Measurements from ENCODE around the gene FAM98C. TPM values are rescaled to one million over a fixed set of nuclear protein-coding genes. Genes with fewer than 3 reads are reported as not detected.
"Not testable (repeated sequence)": the region's sequence is repeated elsewhere in the genome, so short reads cannot be mapped to it uniquely, and the experiment has no call there.

The FAM98C gene
- total RNA-seq, 2 experiments from 2014 or later = 19.6 to 24.8 TPM

- H3K27ac Mint-ChIP-seq = peak within 1 kb of the TSS; percentile 90
- CTCF ChIA-PET = interaction anchor here (0.5 to 4.6 kb wide), 6 partner anchors 15 to 906 kb away, joined by 3 to 23 read pairs (median 3); partner anchors contain the start of gene FAM98C
- peak; percentile 27 for ATAC-seq
- peaks cover 33% of the 10 kb centered on the region for H3K4me1 Mint-ChIP-seq
- H3K9me3 Mint-ChIP-seq (ENCODE audit: low read depth) = no peaks in the 10 kb centered on the region
- intact Hi-C loops (cut with DNase I, micrococcal nuclease) = loop anchor here (5.0 kb wide), 4 partner anchors 126 to 976 kb away; no protein-coding TSS in a partner anchor
- peak within 1 kb of the TSS; percentile 60 for H3K4me3 Mint-ChIP-seq
- no peaks in the 10 kb centered on the region for H3K27me3 Mint-ChIP-seq
- POLR2A ChIA-PET = interaction anchor here (0.6 to 0.7 kb wide), 2 partner anchors 8 to 53 kb away, joined by 3 read pairs; no protein-coding TSS in a partner anchor
- peak; percentile 78 for DNase-seq
- H3K36me3 Mint-ChIP-seq (ENCODE audit: low read depth) = no peaks in the 10 kb centered on the region
These were observed 23.0 kb downstream of the FAM98C start, which contains the start of gene RASGRP4 for GRCh38 chr19:38425810-38426466. TSS of gene RASGRP4 (minus strand) at chr19:38426219. CDS start at chr19:38426091, 128 bp downstream.

GRCh38 chr19:38427035-38427677 lies 24.3 kb downstream of the FAM98C start:
- intact Hi-C loops (cut with DNase I, micrococcal nuclease) = loop anchor here (1.0 to 5.0 kb wide), 6 partner anchors 24 to 975 kb away; partner anchors contain the start of gene FAM98C (in 1 of the 2)
- not testable (repeated sequence) for H3K36me3 Mint-ChIP-seq (ENCODE audit: low read depth); H3K9me3 Mint-ChIP-seq (ENCODE audit: low read depth); H3K27me3 Mint-ChIP-seq
- Mint-ChIP-seq H3K4me1 (peaks cover 33% of the 10 kb centered on the region), H3K27ac (peak overlapping the region; percentile 92), H3K4me3 (peak overlapping the region; percentile 60)
- peak; percentile 83 for ATAC-seq
- DNase-seq = peak; percentile 81
- POLR2A ChIA-PET = interaction anchor here (0.7 kb wide), 1 partner anchor 135 kb away, joined by 3 read pairs; no protein-coding TSS in a partner anchor
- CTCF ChIA-PET = interaction anchor here (0.8 to 4.6 kb wide), 2 partner anchors 14 to 24 kb away, joined by 3 to 23 read pairs; partner anchors contain the start of gene FAM98C

- Mint-ChIP-seq H3K4me3 (peak overlapping the region; percentile 32), H3K27me3 (peaks cover 3% of the 10 kb centered on the region), H3K9me3 (ENCODE audit: low read depth) (no peaks in the 10 kb centered on the region), H3K36me3 (ENCODE audit: low read depth) (no peaks in the 10 kb centered on the region), H3K27ac (peak overlapping the region; percentile 98), H3K4me1 (peaks cover 38% of the 10 kb centered on the region)
- ChIA-PET POLR2A (interaction anchor here (0.6 to 1.0 kb wide), 2 partner anchors 26 to 55 kb away, joined by 3 to 5 read pairs; no protein-coding TSS in a partner anchor), CTCF (interaction anchor here (4.6 kb wide), 1 partner anchor 26 kb away, joined by 23 read pairs; the partner anchor contains the start of gene FAM98C)
- ATAC-seq (peak; percentile 56), DNase-seq (peak; percentile 72)
- intact Hi-C loops (cut with DNase I, micrococcal nuclease) = loop anchor here (1.0 to 5.0 kb wide), 5 partner anchors 123 to 973 kb away; no protein-coding TSS in a partner anchor
These were observed 26.3 kb downstream of the FAM98C start for GRCh38 chr19:38429055-38429810.

GRCh38 chr19:38429811-38430156 lies 26.9 kb downstream of the FAM98C start:
- intact Hi-C loops (cut with DNase I, micrococcal nuclease) = loop anchor here (1.0 to 5.0 kb wide), 5 partner anchors 123 to 973 kb away; no protein-coding TSS in a partner anchor

GRCh38 chr19:38430931-38431330 lies 28.0 kb downstream of the FAM98C start:
- H3K9me3 Mint-ChIP-seq (ENCODE audit: low read depth) = no peaks in the 10 kb centered on the region
- H3K27ac Mint-ChIP-seq = no peak overlapping the region
- no peak overlapping the region for H3K4me3 Mint-ChIP-seq
- peaks cover 36% of the 10 kb centered on the region for H3K4me1 Mint-ChIP-seq
- intact Hi-C loops (cut with DNase I, micrococcal nuclease) = no loop called here
- POLR2A ChIA-PET = interaction anchor here (0.6 to 0.7 kb wide), 2 partner anchors 26 to 481 kb away, joined by 3 to 5 read pairs; no protein-coding TSS in a partner anchor
- CTCF ChIA-PET = no interaction called here
- DNase-seq (no peak), ATAC-seq (no peak)
- no peaks in the 10 kb centered on the region for H3K36me3 Mint-ChIP-seq (ENCODE audit: low read depth)
- peaks cover 5% of the 10 kb centered on the region for H3K27me3 Mint-ChIP-seq

More at GRCh38 chr19:38429811-38430156, 26.9 kb downstream of the FAM98C start:
- DNase-seq (no peak), ATAC-seq (no peak)
- Mint-ChIP-seq H3K4me3 (peak overlapping the region; percentile 28), H3K9me3 (ENCODE audit: low read depth) (no peaks in the 10 kb centered on the region), H3K27ac (peak overlapping the region; percentile 98), H3K27me3 (peaks cover 5% of the 10 kb centered on the region), H3K36me3 (ENCODE audit: low read depth) (no peaks in the 10 kb centered on the region), H3K4me1 (peaks cover 38% of the 10 kb centered on the region)
- ChIA-PET CTCF (interaction anchor here (4.6 kb wide), 1 partner anchor 27 kb away, joined by 23 read pairs; the partner anchor contains the start of gene FAM98C), POLR2A (no interaction called here)

- ATAC-seq = peak; percentile 57
These were observed 30.4 kb downstream of the FAM98C start, which contains the start of gene RYR1 for GRCh38 chr19:38433268-38433733. TSS of gene RYR1 (plus strand) at chr19:38433691. CDS start at chr19:38433830, 139 bp downstream.

GRCh38 chr19:38434549-38435051 lies 31.7 kb downstream of the FAM98C start:
- no peak for ATAC-seq
- H3K4me1 Mint-ChIP-seq = peaks cover 11% of the 10 kb centered on the region
- H3K27ac Mint-ChIP-seq = no peak overlapping the region
- H3K4me3 Mint-ChIP-seq = peak overlapping the region; percentile 40
- DNase-seq = no peak
- peaks cover 9% of the 10 kb centered on the region for H3K27me3 Mint-ChIP-seq
- CTCF ChIA-PET = interaction anchor here (1.3 kb wide), 1 partner anchor 31 kb away, joined by 4 read pairs; the partner anchor contains the start of gene FAM98C
- H3K36me3 Mint-ChIP-seq (ENCODE audit: low read depth) = no peaks in the 10 kb centered on the region
- no peaks in the 10 kb centered on the region for H3K9me3 Mint-ChIP-seq (ENCODE audit: low read depth)
- POLR2A ChIA-PET = no interaction called here
- intact Hi-C loops (cut with DNase I, micrococcal nuclease) = no loop called here

More at GRCh38 chr19:38433268-38433733, 30.4 kb downstream of the FAM98C start, which contains the start of gene RYR1:
- DNase-seq = peak; percentile 77
- H3K4me3 Mint-ChIP-seq = peak within 1 kb of the TSS; percentile 51
- peaks cover 9% of the 10 kb centered on the region for H3K27me3 Mint-ChIP-seq
- H3K36me3 Mint-ChIP-seq (ENCODE audit: low read depth) = no peaks in the 10 kb centered on the region
- ChIA-PET POLR2A (no interaction called here), CTCF (no interaction called here)
- H3K9me3 Mint-ChIP-seq (ENCODE audit: low read depth) = no peaks in the 10 kb centered on the region
- no peak within 1 kb of the TSS for H3K27ac Mint-ChIP-seq
- H3K4me1 Mint-ChIP-seq = peaks cover 22% of the 10 kb centered on the region
- intact Hi-C loops (cut with DNase I, micrococcal nuclease) = loop anchor here in 1 of 2 experiments (2.0 kb wide), 1 partner anchor 74 kb away; no protein-coding TSS in a partner anchor

- no peaks in the 10 kb centered on the region for H3K36me3 Mint-ChIP-seq (ENCODE audit: low read depth)
- DNase-seq (no peak), ATAC-seq (no peak)
- intact Hi-C loops (cut with DNase I, micrococcal nuclease) = loop anchor here in 1 of 2 experiments (2.0 kb wide), 1 partner anchor 16 kb away; no protein-coding TSS in a partner anchor
- no peak overlapping the region for H3K4me3 Mint-ChIP-seq
- H3K9me3 Mint-ChIP-seq (ENCODE audit: low read depth) = no peaks in the 10 kb centered on the region
- POLR2A ChIA-PET = no interaction called here
- no peak overlapping the region for H3K27ac Mint-ChIP-seq
- H3K4me1 Mint-ChIP-seq = peaks cover 9% of the 10 kb centered on the region
- CTCF ChIA-PET = interaction anchor here (1.3 kb wide), 1 partner anchor 33 kb away, joined by 3 read pairs; no protein-coding TSS in a partner anchor
- H3K27me3 Mint-ChIP-seq = peaks cover 9% of the 10 kb centered on the region
These were observed 34.4 kb downstream of the FAM98C start for GRCh38 chr19:38437295-38437694.

- H3K4me1 Mint-ChIP-seq = peaks cover 9% of the 10 kb centered on the region
- ATAC-seq = no peak
- CTCF ChIA-PET = interaction anchor here (1.3 kb wide), 1 partner anchor 34 kb away, joined by 3 read pairs; no protein-coding TSS in a partner anchor
These were observed 35.0 kb downstream of the FAM98C start for GRCh38 chr19:38437917-38438316.

GRCh38 chr19:38440592-38440991 lies 37.7 kb downstream of the FAM98C start:
- H3K9me3 Mint-ChIP-seq (ENCODE audit: low read depth) = no peaks in the 10 kb centered on the region
- no peak overlapping the region for H3K27ac Mint-ChIP-seq
- ChIA-PET CTCF (no interaction called here), POLR2A (no interaction called here)
- DNase-seq = no peak
- peaks cover 4% of the 10 kb centered on the region for H3K27me3 Mint-ChIP-seq
- intact Hi-C loops (cut with DNase I, micrococcal nuclease) = no loop called here
- no peak overlapping the region for H3K4me3 Mint-ChIP-seq
- peaks cover 4% of the 10 kb centered on the region for H3K4me1 Mint-ChIP-seq
- ATAC-seq = no peak
- H3K36me3 Mint-ChIP-seq (ENCODE audit: low read depth) = no peaks in the 10 kb centered on the region

More at GRCh38 chr19:38437917-38438316, 35.0 kb downstream of the FAM98C start:
- H3K27me3 Mint-ChIP-seq = peaks cover 9% of the 10 kb centered on the region
- intact Hi-C loops (cut with DNase I, micrococcal nuclease) = loop anchor here in 1 of 2 experiments (2.0 kb wide), 1 partner anchor 15 kb away; no protein-coding TSS in a partner anchor
- H3K4me3 Mint-ChIP-seq = no peak overlapping the region
- peak overlapping the region; percentile 22 for H3K27ac Mint-ChIP-seq
- H3K9me3 Mint-ChIP-seq (ENCODE audit: low read depth) = no peaks in the 10 kb centered on the region
- H3K36me3 Mint-ChIP-seq (ENCODE audit: low read depth) = no peaks in the 10 kb centered on the region
- POLR2A ChIA-PET = no interaction called here
- DNase-seq = no peak
